GM12878 (cell line): ENCODE results near the gene ZFYVE19. TPM values are rescaled to one million over a fixed set of nuclear protein-coding genes. Genes with fewer than 3 reads are reported as not detected.

ENCODE experiments used
- BHLHE40 ChIP-seq, 2 experiments: fragments of 450-650 bp in 1 of 2; IDR thresholded peaks; 2 replicates each; pipeline ENCODE4 v1.6.1; 2011 to 2017; ENCODE audit warnings: low read depth in 2 of 2, borderline replicate concordance in 1 of 2, improper control_type of control experiment in 1 of 2, low read length in 1 of 2, mild to moderate bottlenecking in 1 of 2
- BMI1 ChIP-seq: fragments of 450-650 bp; IDR thresholded peaks from 2 replicates; pipeline ENCODE4 v1.6.1; 2016; ENCODE audit warnings: mild to moderate bottlenecking, moderate library complexity, borderline replicate concordance
- BRCA1 ChIP-seq: IDR thresholded peaks from 2 replicates; pipeline ENCODE4 v1.6.1; 2011; ENCODE audit warnings: low read depth, low read length, improper control_type of control experiment
- CBX3 ChIP-seq: fragments of 200-600 bp; sonication (generic); IDR thresholded peaks from 2 replicates; pipeline ENCODE4 v1.6.1; 2016; ENCODE audit warnings: low read depth, borderline replicate concordance
- CHD1 ChIP-seq: IDR thresholded peaks from 2 replicates; pipeline ENCODE4 v1.6.1; 2012; ENCODE audit warnings: low read depth, low read length, improper control_type of control experiment
- DPF2 ChIP-seq: fragments of 450-650 bp; IDR thresholded peaks from 2 replicates; pipeline ENCODE4 v1.6.1; 2017; ENCODE audit warnings: mild to moderate bottlenecking
- E2F8 ChIP-seq: fragments of 450-650 bp; IDR thresholded peaks from 2 replicates; pipeline ENCODE4 v1.6.1; 2018; ENCODE audit warnings: mild to moderate bottlenecking, low read depth, moderate library complexity; ENCODE audit not compliant: partially characterized antibody
- ESRRA ChIP-seq: IDR thresholded peaks from 2 replicates; pipeline ENCODE4 v1.6.1; 2012; ENCODE audit warnings: mild to moderate bottlenecking, low read length, improper control_type of control experiment
- FOXK2 ChIP-seq: fragments of 450-650 bp; IDR thresholded peaks from 2 replicates; pipeline ENCODE4 v1.6.1; 2017; ENCODE audit warnings: mild to moderate bottlenecking, moderate library complexity
- GATAD2B ChIP-seq: fragments of 450-650 bp; conservative IDR thresholded peaks from 2 replicates; pipeline ENCODE4 v1.6.1; 2017; ENCODE audit warnings: low read depth, mild to moderate bottlenecking, moderate library complexity
- KLF5 ChIP-seq: fragments of 450-650 bp; IDR thresholded peaks from 2 replicates; pipeline ENCODE4 v1.6.1; 2014; ENCODE audit warnings: mild to moderate bottlenecking; ENCODE audit not compliant: partially characterized antibody
- NFYA ChIP-seq: IDR thresholded peaks from 2 replicates; pipeline ENCODE4 v1.6.1; 2011; ENCODE audit warnings: low read depth, mild to moderate bottlenecking, low read length, improper control_type of control experiment, borderline replicate concordance
- NR2F1 ChIP-seq: fragments of 450-650 bp; conservative IDR thresholded peaks from 2 replicates; pipeline ENCODE4 v1.6.1; 2017; ENCODE audit warnings: mild to moderate bottlenecking
- RFX5 ChIP-seq: IDR thresholded peaks from 2 replicates; pipeline ENCODE4 v1.6.1; 2011; ENCODE audit warnings: low read depth, low read length, improper control_type of control experiment
- SIN3A ChIP-seq: IDR thresholded peaks from 2 replicates; pipeline ENCODE4 v1.6.1; 2012; ENCODE audit warnings: low read depth, low read length, improper control_type of control experiment
- SMARCA5 ChIP-seq: fragments of 450-650 bp; IDR thresholded peaks from 2 replicates; pipeline ENCODE4 v1.6.1; 2017; ENCODE audit warnings: mild to moderate bottlenecking
- SRF ChIP-seq, 2 experiments: IDR thresholded peaks; 2 replicates each; pipeline ENCODE4 v1.6.1; 2011; ENCODE audit warnings: low read depth in 2 of 2, low read length in 2 of 2, mild to moderate bottlenecking in 1 of 2, moderate library complexity in 1 of 2
- TAF1 ChIP-seq: IDR thresholded peaks from 2 replicates; pipeline ENCODE4 v1.6.1; 2011; ENCODE audit warnings: mild to moderate bottlenecking, low read depth, low read length, borderline replicate concordance
- TARDBP ChIP-seq: IDR thresholded peaks from 2 replicates; pipeline ENCODE4 v1.6.1; 2016; ENCODE audit warnings: borderline replicate concordance
- TBL1XR1 ChIP-seq: IDR thresholded peaks from 2 replicates; pipeline ENCODE4 v1.6.1; 2012; ENCODE audit warnings: low read depth, low read length, improper control_type of control experiment
- TCF12 ChIP-seq: IDR thresholded peaks from 2 replicates; pipeline ENCODE4 v1.6.1; 2011; ENCODE audit warnings: low read depth, mild to moderate bottlenecking, low read length
- ZBTB33 ChIP-seq: fragments of 450-650 bp; IDR thresholded peaks from 2 replicates; pipeline ENCODE4 v1.6.1; 2017; ENCODE audit warnings: mild to moderate bottlenecking
- ZNF384 ChIP-seq: IDR thresholded peaks from 2 replicates; pipeline ENCODE4 v1.6.1; 2012; ENCODE audit warnings: low read depth, mild to moderate bottlenecking, low read length, improper control_type of control experiment, borderline replicate concordance
- ZZZ3 ChIP-seq: IDR thresholded peaks from 2 replicates; pipeline ENCODE4 v1.6.1; 2011; ENCODE audit warnings: low read depth; ENCODE audit not compliant: control insufficient read depth, insufficient read length
- polyA plus RNA-seq, 11 experiments: library from polyadenylated mRNA; depleted of rRNA in 4 of 11; unstranded in 6 of 11; stranded (reverse) in 5 of 11; fragments of >200 nt; fragmentation: Nextera tagmentation in 4 of 11; fragmentation: Illumina TruSeq in 1 of 11; extraction: Ambion mirVana in 4 of 11; extraction: Trizol in 1 of 11; gene quantifications; 1 replicate in 1 of 11; 2 replicates in 10 of 11; pipeline versions ENCODE4 v1.2.1 to v1.2.3, GENCODE V29; 2011 to 2016; ENCODE audit warnings: inconsistent platforms in 2 of 11, missing spikeins in 2 of 11, low read depth in 1 of 11
- total RNA-seq, 4 experiments: library from RNA; depleted of rRNA in 3 of 4; stranded (reverse); fragments of >200 nt in 3 of 4; fragmentation: Illumina TruSeq in 1 of 4; extraction: Trizol in 1 of 4; gene quantifications; 2 replicates each; pipeline versions ENCODE4 v1.2.1 to v1.2.3, GENCODE V29; 2013 to 2021
- TF ChIP-seq, protein P1 (sequence below): fragments of 150-350 bp; IDR thresholded peaks from 2 replicates; pipeline ENCODE4 v1.6.1; 2014; ENCODE audit warnings: mild to moderate bottlenecking, low read depth, low read length

The ZFYVE19 gene
- total and polyA plus RNA-seq, 10 of the 15 experiments (the other 5 are each of a cell fraction or from before 2014, with no cell fraction given) = 1.7 to 36.3 (median 17.0) TPM

- TF ChIP-seq CBX3 (no peak), BRCA1 (no peak), TARDBP (0 out of 2 replicates have a peak, but pooled peaks have one; percentile 19), TBL1XR1 (no peak), SIN3A (no peak), DPF2 (no peak), TCF12 (peak; percentile 56; the same call in 1 of the 2 replicates), RFX5 (no peak), ZBTB33 (no peak), ZZZ3 (no peak), CHD1 (no peak), FOXK2 (no peak), TAF1 (no peak), SRF (IDR thresholded peaks at IDR 0.05; ENCODE audit: low read depth in 2 of 2, low read length in 2 of 2) (no peak), E2F8 (no peak), ESRRA (no peak), GATAD2B (no peak), ZNF384 (no peak), NR2F1 (peak; percentile 31; the same call in 1 of the 2 replicates), NFYA (no peak), KLF5 (no peak), BMI1 (no peak), BHLHE40 (IDR thresholded peaks at IDR 0.05; ENCODE audit: borderline replicate concordance in 1 of 2, low read depth in 2 of 2, low read length in 1 of 2) (peak; percentile 56 to 83), SMARCA5 (no peak)
- TF ChIP-seq, protein P1, sequence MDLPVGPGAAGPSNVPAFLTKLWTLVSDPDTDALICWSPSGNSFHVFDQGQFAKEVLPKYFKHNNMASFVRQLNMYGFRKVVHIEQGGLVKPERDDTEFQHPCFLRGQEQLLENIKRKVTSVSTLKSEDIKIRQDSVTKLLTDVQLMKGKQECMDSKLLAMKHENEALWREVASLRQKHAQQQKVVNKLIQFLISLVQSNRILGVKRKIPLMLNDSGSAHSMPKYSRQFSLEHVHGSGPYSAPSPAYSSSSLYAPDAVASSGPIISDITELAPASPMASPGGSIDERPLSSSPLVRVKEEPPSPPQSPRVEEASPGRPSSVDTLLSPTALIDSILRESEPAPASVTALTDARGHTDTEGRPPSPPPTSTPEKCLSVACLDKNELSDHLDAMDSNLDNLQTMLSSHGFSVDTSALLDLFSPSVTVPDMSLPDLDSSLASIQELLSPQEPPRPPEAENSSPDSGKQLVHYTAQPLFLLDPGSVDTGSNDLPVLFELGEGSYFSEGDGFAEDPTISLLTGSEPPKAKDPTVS = no peak
These were observed 37.4 kb upstream of the ZFYVE19 start, which contains the start of gene C15orf62 (continued) for GRCh38 chr15:40769274-40770146.
